ENCODE measurements around the gene RPTOR. TPM values are rescaled to one million over a fixed set of nuclear protein-coding genes. Genes with fewer than 3 reads are reported as not detected.

RPTOR gene
- polyA plus RNA-seq, 3 donors from 2014 or later, result 1.8 to 10.2 (median 3.8) TPM

DNA sequence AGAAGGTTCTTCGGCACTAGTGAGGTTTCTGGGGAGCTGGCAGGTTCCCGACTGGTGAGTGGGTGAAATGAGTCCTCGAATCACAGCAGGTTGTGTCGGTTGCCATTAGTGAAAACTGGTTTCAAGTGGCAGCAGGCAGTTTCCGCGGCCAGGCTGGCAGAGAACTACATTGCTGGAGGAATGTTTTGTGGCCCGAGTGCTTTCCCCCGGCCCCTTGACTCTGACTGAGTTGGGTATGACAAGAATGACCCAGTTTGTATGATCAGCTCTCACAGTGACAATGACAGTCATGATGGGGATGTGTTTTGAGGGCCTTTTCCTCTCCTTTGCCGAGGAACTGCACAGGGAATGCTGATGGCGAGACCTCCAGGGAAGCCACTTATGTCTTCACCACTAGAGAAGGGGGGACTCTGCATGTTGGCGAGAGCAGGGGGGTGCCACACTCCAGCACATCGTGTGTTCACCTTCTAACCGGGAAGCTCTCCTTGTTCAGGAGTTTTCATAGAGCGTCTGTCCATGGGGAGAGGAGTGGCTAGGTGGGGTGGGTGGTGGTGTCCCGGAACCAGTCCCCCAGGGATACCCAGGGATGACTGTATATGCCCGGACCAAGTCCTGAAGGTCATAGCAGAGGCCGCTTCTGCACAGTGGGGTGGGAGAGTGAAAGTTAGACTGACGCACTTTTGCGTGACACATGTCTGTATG, 241.0 kb downstream of the RPTOR start:
- Mint-ChIP-seq H3K4me3 (no peak overlapping the region), H3K27me3 (ENCODE audit: low read depth in 3 of 3) (peaks cover 2 to 9% (median 3%) of the 10 kb centered on the region in 3 donors), H3K9me3 (no peaks in the 10 kb centered on the region), H3K27ac (no peak overlapping the region), H3K36me3 (peaks cover 0 to 12% (median 7%) of the 10 kb centered on the region in 3 donors), H3K4me1 (peaks cover 53 to 63% of the 10 kb centered on the region in 2 donors)
- no peak for DNase-seq

DNA sequence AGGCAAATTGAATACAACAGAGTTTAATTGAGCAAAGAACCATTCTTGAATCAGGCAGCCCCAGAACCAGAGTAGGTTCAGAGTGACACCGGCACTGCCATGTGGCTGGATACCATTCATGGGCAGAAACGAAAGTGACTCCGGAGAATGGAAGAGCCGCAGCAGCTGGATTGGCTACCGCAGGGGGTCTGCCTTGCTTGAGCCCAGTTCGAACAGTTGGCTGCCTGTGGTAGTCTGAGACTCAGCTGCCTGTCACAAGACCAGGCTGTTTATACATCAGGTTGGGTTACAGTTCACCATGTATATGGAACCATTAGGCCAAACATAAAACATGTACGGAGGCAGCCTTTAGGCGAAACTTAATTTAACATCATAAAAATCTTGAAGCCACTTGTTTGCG, 241.8 kb downstream of the RPTOR start:
- no peak overlapping the region for H3K27ac Mint-ChIP-seq

DNA sequence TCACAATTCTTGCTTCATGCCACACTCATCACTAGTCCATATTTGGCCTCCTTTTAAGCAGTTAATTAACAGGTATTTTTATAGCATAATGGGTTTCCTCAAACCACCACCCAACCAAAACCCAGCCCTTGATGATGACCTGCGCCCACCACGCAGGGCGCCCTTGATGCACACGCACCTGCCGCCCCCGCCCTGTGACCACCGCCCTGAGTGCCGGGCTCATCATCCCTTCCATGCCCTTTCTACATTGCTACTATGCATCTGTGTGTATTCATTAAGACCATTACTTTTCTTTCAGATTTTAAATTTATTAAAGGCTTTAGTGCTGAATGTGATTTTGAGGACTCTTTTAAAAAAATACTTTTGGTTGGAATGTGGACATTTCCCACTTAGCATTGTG, 242.2 kb downstream of the RPTOR start:
- Mint-ChIP-seq H3K9me3 (no peaks in the 10 kb centered on the region), H3K4me1 (peaks cover 47 to 60% of the 10 kb centered on the region in 2 donors), H3K27ac (no peak overlapping the region), H3K4me3 (no peak overlapping the region), H3K36me3 (peaks cover under 1 to 17% (median 4%) of the 10 kb centered on the region in 3 donors), H3K27me3 (ENCODE audit: low read depth in 3 of 3) (peaks cover 0 to 9% (median 2%) of the 10 kb centered on the region in 3 donors)
- no peak for DNase-seq

More for the DNA sequence above, 241.8 kb downstream of the RPTOR start:
- peaks cover 0 to 17% (median 4%) of the 10 kb centered on the region in 3 donors for H3K36me3 Mint-ChIP-seq
- H3K4me1 Mint-ChIP-seq, result peaks cover 51 to 63% of the 10 kb centered on the region in 2 donors
- no peak for DNase-seq
- no peak overlapping the region for H3K4me3 Mint-ChIP-seq
- H3K9me3 Mint-ChIP-seq, result no peaks in the 10 kb centered on the region
- H3K27me3 Mint-ChIP-seq (ENCODE audit: low read depth in 3 of 3), result peaks cover 0 to 9% (median 2%) of the 10 kb centered on the region in 3 donors

DNA sequence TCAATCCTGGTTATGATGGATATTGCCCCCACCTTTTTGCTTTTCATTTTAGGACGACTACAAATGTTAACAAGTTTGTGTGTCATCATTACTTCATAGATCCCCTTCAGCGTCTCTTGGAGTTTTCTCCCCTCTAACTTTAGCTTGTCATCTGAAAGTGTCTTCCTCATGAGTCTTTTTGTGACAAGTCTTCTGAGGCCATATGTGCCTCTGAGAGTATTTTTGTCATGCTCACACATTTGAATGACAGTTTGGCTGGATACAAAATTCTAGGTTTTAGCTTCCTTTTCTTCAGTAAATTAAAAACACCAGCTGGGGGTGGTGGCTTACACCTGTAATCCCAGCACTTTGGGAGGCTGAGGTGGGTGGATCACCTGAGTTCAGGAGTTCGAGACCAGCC, 243.2 kb downstream of the RPTOR start:
- no peak for DNase-seq
- H3K27me3 Mint-ChIP-seq (ENCODE audit: low read depth in 3 of 3), result peaks cover 0 to 9% (median 2%) of the 10 kb centered on the region in 3 donors
- H3K27ac Mint-ChIP-seq, result peak overlapping the region in 1 of 6 donors; percentile 58
- peaks cover 37 to 50% of the 10 kb centered on the region in 2 donors for H3K4me1 Mint-ChIP-seq
- H3K4me3 Mint-ChIP-seq, result no peak overlapping the region
- peaks cover 3 to 17% (median 4%) of the 10 kb centered on the region in 3 donors for H3K36me3 Mint-ChIP-seq
- H3K9me3 Mint-ChIP-seq, result no peaks in the 10 kb centered on the region

DNA sequence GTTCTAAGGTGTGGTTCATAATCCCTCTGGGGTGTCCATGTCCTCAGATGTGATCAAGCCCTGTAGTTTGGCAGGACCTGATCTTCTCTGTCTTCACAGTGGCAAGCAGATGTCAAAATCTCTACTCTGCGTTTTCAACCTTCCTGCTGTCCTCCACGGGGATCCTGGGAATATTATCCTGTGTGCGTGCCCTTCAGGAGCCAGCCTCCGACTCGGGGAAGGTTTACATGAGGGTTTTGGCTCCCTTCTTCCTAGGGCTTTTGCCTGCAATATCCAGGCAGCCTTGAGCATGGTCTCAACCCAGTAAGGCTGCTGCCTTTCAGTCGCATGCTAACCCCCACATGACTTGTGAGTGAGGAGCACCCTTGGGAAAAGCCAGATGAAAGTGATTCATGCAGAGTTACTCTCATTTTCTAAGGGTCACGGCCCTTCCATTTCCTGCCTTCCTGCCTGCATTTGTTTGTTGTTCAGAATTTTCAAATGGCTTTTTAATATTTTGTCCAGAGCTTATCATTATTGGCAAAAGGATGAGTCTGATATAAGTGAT, 244.8 kb downstream of the RPTOR start:
- Mint-ChIP-seq H3K4me3 (peak overlapping the region in 3 of 5 donors; percentile 7 to 34 (median 15)), H3K27me3 (ENCODE audit: low read depth in 3 of 3) (peaks cover 0 to 5% (median 2%) of the 10 kb centered on the region in 3 donors), H3K36me3 (peaks cover 7 to 22% (median 12%) of the 10 kb centered on the region in 3 donors), H3K9me3 (no peaks in the 10 kb centered on the region), H3K27ac (peak overlapping the region; percentile 7 to 86 (median 72)), H3K4me1 (peaks cover 33 to 43% of the 10 kb centered on the region in 2 donors)
- DNase-seq, result no peak

DNA sequence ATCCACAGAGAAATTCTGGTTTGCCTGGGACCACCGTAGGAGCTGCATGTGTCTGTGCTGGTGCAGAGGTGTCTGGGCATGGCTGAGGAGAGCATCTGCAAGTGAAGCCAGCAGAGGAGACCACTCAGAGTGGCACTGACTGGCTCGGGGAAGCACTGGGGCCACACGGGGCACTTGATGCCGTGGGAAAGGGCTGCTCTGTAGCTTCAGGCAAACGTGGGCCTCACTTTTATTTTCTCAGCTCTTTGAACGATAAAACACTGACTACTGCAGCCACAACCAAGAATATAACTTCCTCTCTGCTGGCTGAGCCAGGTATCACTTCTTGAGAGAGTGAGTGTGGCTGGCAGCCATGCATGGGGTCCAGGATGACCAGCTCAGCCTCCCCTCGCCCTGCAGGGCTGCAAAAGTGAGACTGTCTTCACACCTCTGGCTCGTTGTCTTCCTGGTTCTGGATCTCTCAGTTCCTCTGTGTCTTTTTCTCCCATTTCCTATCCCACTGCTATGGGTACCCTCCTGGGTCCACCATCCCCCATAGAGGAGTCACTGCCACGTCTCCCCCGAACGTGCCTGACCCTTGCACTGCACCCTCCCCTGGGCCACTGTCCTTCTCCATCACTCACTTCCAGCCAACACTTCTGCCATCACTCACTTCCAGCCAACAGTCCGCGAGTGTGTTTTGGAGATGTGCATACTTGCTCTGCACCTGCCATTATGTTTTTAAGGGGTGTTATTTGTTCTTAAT, 245.6 kb downstream of the RPTOR start:
- H3K4me1 Mint-ChIP-seq, result peaks cover 33 to 43% of the 10 kb centered on the region in 2 donors
- peak overlapping the region; percentile 50 to 86 (median 72) for H3K27ac Mint-ChIP-seq
- no peaks in the 10 kb centered on the region for H3K9me3 Mint-ChIP-seq
- peaks cover 0 to 5% (median 2%) of the 10 kb centered on the region in 3 donors for H3K27me3 Mint-ChIP-seq (ENCODE audit: low read depth in 3 of 3)
- H3K36me3 Mint-ChIP-seq, result peaks cover 7 to 22% (median 12%) of the 10 kb centered on the region in 3 donors
- peak overlapping the region in 3 of 5 donors; percentile 10 to 56 (median 50) for H3K4me3 Mint-ChIP-seq
- no peak for DNase-seq

DNA sequence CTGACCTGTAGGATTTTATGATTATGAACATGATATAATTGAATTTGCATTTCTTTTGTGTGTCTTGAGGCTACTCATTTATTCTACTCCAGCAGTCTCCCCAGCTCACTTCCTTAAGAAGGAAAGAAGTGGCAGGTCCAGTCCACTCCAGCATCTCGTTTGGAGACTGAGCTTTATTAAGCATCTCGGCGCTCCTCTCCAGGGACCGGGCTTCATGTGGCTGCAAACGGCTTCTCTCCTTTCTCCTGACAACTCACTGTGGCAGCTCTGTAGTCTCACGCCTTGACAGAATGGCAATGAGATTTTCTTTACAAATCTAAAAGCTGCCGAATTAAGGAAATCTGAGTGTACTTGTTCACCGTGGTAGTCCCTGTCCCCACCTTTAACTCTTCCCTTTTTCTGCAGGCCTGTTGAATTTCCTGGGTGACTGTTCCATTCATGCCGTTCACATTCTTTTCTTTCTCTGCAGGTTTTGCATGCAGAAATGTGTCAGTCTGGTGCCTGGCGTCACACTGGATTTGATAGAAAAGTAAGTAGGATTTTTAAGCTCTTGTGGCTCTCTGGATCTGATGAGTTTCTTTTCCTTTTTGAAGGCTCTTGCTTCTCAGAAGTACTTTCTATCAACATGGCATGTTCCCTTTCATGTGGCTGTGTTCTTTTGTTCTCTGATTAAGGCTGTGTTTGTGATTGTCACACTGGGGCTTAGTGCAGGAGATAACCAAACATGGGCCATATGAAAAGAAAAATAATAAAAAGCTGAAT, 246.5 kb downstream of the RPTOR start:
- peaks cover 33 to 43% of the 10 kb centered on the region in 2 donors for H3K4me1 Mint-ChIP-seq
- DNase-seq, result no peak
- H3K9me3 Mint-ChIP-seq, result no peaks in the 10 kb centered on the region
- peak overlapping the region in 5 of 6 donors; percentile 18 to 86 (median 67) for H3K27ac Mint-ChIP-seq
- peaks cover 0 to 5% (median 2%) of the 10 kb centered on the region in 3 donors for H3K27me3 Mint-ChIP-seq (ENCODE audit: low read depth in 3 of 3)
- peaks cover 10 to 26% (median 12%) of the 10 kb centered on the region in 3 donors for H3K36me3 Mint-ChIP-seq
- peak overlapping the region in 2 of 5 donors; percentile 4 to 50 for H3K4me3 Mint-ChIP-seq

DNA sequence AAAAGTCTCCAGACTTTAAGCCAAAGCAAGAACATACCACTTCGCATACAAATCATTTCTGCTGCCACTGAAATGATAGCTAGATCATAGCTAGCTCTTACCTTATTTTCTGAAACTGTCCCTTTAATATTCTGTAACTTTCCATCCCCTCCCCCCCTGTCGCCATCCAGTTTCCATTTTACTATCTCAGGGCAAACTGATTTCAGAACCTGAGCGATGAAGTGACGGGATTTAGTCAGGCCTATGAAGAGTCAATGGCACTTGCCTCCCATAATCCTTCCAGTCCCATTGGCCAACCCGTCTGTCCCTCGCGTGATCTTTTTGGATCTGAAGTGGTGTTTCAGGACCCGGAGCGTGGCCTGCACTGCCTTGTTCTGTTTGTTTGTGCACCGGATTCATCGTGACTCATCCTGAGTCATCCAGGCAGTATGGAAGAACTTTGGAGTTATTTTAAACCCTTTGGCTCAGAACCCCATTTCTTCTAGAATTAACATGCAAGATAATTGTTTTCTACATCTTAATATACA, 247.2 kb downstream of the RPTOR start:
- Mint-ChIP-seq H3K27me3 (ENCODE audit: low read depth in 3 of 3) (peaks cover 0 to 3% (median 2%) of the 10 kb centered on the region in 3 donors), H3K27ac (no peak overlapping the region), H3K4me3 (no peak overlapping the region), H3K9me3 (no peaks in the 10 kb centered on the region), H3K4me1 (peaks cover 33 to 43% of the 10 kb centered on the region in 2 donors), H3K36me3 (peaks cover 11 to 26% (median 12%) of the 10 kb centered on the region in 3 donors)
- no peak for DNase-seq

DNA sequence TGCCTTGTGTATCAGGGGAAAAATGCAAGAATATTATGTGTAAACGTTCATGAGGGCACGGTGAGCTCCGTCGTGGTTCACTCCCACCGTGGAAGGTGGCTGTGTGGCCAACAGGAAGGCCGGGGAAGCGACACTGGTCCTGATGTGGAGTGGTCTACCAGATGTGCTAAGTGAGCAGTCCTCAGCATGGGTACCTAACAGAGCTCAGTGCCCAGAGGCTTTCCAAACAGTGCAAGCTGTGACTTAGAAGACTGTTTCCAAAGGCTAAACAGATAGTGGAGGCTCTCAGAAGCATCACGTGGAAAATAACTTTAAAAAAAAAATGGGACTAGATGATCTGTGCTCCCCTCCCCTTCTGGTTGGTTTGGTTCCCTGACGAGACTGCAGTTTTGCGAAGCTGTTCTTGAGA, 247.7 kb downstream of the RPTOR start:
- Mint-ChIP-seq H3K27ac (no peak overlapping the region), H3K4me3 (no peak overlapping the region), H3K36me3 (peaks cover 11 to 22% (median 12%) of the 10 kb centered on the region in 3 donors), H3K9me3 (no peaks in the 10 kb centered on the region), H3K27me3 (ENCODE audit: low read depth in 3 of 3) (peaks cover 0 to 3% (median 2%) of the 10 kb centered on the region in 3 donors), H3K4me1 (peaks cover 33 to 41% of the 10 kb centered on the region in 2 donors)
- no peak for DNase-seq

DNA sequence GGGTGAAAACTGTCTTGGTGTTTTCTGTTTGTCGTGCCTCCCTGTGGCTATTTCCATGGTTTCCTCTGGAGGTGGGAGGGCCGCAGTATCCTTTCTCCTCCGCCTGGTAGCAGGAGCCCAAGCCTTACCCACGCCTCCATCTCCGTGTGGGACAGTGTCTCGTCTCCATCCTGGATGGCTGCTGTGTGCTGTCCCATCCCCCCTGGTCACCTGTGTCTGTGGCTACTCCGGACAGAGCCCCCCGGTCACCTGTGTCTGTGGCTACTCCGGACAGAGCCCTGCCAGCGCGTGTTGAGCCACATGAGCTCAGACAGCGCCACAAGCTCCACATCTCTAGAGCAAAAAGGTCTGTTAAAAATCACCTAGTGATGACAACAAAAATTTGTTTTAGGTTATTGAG, 248.8 kb downstream of the RPTOR start:
- H3K4me1 Mint-ChIP-seq, result peaks cover 25 to 30% of the 10 kb centered on the region in 2 donors
- no peak for DNase-seq
- no peaks in the 10 kb centered on the region for H3K9me3 Mint-ChIP-seq
- peaks cover 0 to under 1% (median under 1%) of the 10 kb centered on the region in 3 donors for H3K27me3 Mint-ChIP-seq (ENCODE audit: low read depth in 3 of 3)
- H3K27ac Mint-ChIP-seq, result no peak overlapping the region
- no peak overlapping the region for H3K4me3 Mint-ChIP-seq
- H3K36me3 Mint-ChIP-seq, result peaks cover 11 to 16% (median 14%) of the 10 kb centered on the region in 3 donors

DNA sequence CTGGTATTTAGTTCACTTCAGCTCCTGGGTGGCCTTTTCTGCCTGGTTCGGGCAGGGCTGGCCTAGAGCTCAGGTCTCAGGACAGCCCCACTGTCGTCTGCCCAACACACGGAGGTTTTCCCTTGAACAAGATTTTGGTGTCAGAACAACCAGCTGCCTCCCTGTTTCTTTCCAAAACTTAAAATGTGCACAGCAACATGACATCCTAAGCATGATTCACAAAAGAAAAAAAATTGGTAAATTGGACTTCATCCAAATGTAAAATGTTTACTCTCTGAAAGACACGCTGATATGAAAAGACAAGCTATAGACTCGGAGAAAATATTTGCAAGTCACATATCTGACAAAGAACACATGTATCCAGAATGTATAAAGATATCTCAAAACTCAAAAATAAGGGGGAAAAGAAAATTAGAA, 249.2 kb downstream of the RPTOR start:
- Mint-ChIP-seq H3K4me1 (peaks cover 23 to 26% of the 10 kb centered on the region in 2 donors), H3K27ac (no peak overlapping the region), H3K9me3 (no peaks in the 10 kb centered on the region), H3K27me3 (ENCODE audit: low read depth in 3 of 3) (no peaks in the 10 kb centered on the region), H3K36me3 (peaks cover 11 to 15% (median 12%) of the 10 kb centered on the region in 3 donors), H3K4me3 (no peak overlapping the region)
- no peak for DNase-seq

DNA sequence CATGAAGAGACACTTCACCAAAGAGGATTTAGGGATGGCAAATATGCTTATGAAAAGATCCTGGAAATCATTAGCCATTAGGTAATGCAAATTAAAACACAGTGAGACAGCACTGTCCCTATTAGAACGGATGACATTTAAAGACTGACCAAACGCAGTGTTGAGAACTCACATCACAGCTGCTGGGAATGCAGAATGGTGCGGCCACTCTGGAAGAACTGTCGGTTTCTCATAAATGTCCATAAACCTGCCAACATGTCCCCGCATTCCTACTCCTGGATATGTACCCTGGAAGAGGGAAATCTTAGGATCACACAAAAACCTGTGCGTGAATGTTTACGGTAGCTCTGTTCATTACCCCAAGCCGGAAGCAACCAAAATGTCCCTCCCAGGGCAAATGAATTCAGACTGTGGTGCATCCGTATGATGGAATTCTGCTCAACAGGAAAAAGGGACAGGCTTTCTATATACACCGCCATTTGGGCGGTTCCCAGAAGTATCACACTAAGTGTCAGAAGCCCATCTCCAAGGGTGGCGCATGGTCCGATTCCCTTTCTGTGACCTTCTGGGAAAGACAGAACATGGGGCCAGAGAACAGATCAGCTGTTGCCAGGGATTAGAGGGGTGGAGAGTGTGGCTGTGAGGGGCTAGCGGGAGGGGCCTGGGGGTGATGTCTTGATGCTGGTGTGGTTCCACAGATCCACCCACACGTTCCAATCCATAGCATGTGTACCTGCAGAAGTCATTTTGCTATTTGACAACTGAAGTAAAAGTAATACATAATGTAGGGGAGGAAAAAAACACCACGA, 249.8 kb downstream of the RPTOR start:
- Mint-ChIP-seq H3K36me3 (peaks cover 11 to 15% (median 12%) of the 10 kb centered on the region in 3 donors), H3K4me3 (no peak overlapping the region), H3K9me3 (no peaks in the 10 kb centered on the region), H3K4me1 (peaks cover 17 to 20% of the 10 kb centered on the region in 2 donors), H3K27ac (peak overlapping the region in 1 of 6 donors; percentile 47), H3K27me3 (ENCODE audit: low read depth in 3 of 3) (no peaks in the 10 kb centered on the region)
- no peak for DNase-seq

All from immature natural killer cell (primary cell).